Ishikawa (cell line): ENCODE results near the gene ABCD4.

ENCODE experiments used
- CEBPB ChIP-seq: IDR thresholded peaks from 2 replicates; pipeline ENCODE4 v1.6.1; 2012
- CREB1 ChIP-seq: IDR thresholded peaks from 2 replicates; pipeline ENCODE4 v1.6.1; 2012; ENCODE audit warnings: low read depth
- EGR1 ChIP-seq: IDR thresholded peaks from 2 replicates; pipeline ENCODE4 v1.6.1; 2012
- EP300 ChIP-seq: IDR thresholded peaks from 2 replicates; pipeline ENCODE4 v1.6.1; 2012; ENCODE audit warnings: borderline replicate concordance
- FOXM1 ChIP-seq: IDR thresholded peaks from 2 replicates; pipeline ENCODE4 v1.6.1; 2012; ENCODE audit warnings: low read depth, borderline replicate concordance
- MAX ChIP-seq: IDR thresholded peaks from 2 replicates; pipeline ENCODE4 v1.6.1; 2012
- NFIC ChIP-seq: IDR thresholded peaks from 2 replicates; pipeline ENCODE4 v1.6.1; 2012
- RAD21 ChIP-seq: IDR thresholded peaks from 2 replicates; pipeline ENCODE4 v1.6.1; 2012; ENCODE audit warnings: low read depth
- REST ChIP-seq: IDR thresholded peaks from 2 replicates; pipeline ENCODE4 v1.6.1; 2012; ENCODE audit warnings: low read depth, mild to moderate bottlenecking
- TAF1 ChIP-seq: IDR thresholded peaks from 2 replicates; pipeline ENCODE4 v1.6.1; 2012; ENCODE audit warnings: low read depth, mild to moderate bottlenecking
- TCF12 ChIP-seq: IDR thresholded peaks from 2 replicates; pipeline ENCODE4 v1.6.1; 2012; ENCODE audit warnings: low read depth
- TEAD4 ChIP-seq: IDR thresholded peaks from 2 replicates; pipeline ENCODE4 v1.6.1; 2012
- USF1 ChIP-seq: IDR thresholded peaks from 2 replicates; pipeline ENCODE4 v1.6.1; 2012
- YY1 ChIP-seq: IDR thresholded peaks from 2 replicates; pipeline ENCODE4 v1.6.1; 2012; ENCODE audit warnings: low read depth
- ZBTB7A ChIP-seq: IDR thresholded peaks from 2 replicates; pipeline ENCODE4 v1.6.1; 2012; ENCODE audit warnings: low read depth

Gene ABCD4

DNA sequence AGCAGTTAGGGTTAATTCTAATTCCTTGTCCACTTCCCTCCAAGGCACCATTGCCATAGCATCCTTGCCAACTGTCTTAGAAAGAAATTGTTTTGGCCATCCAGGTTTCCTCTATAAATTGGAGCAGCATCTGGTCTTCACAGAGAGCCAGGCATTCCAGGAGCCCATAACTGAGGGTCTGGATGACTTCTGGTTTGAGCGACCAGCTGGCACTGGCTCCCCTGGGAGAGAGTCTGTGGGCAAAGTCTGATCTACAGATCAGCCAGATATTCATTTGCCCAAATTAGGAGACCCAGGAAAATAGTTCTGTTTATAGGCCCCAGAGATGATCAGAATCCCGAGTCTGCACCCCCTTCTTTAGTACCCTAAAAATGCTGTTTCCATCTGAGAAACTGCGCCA, 47.5 kb downstream of the ABCD4 start:
- no peak for TF ChIP-seq FOXM1
- no peak for TF ChIP-seq USF1
- TF ChIP-seq ZBTB7A = no peak
- TF ChIP-seq TEAD4 = no peak
- no peak for TF ChIP-seq CEBPB
- TF ChIP-seq REST = no peak
- no peak for TF ChIP-seq YY1
- no peak for TF ChIP-seq RAD21
- no peak for TF ChIP-seq TCF12
- no peak for TF ChIP-seq CREB1
- no peak for TF ChIP-seq EP300
- TF ChIP-seq NFIC = no peak
- TF ChIP-seq MAX = no peak
- TF ChIP-seq EGR1 = no peak
- TF ChIP-seq TAF1 = no peak

DNA sequence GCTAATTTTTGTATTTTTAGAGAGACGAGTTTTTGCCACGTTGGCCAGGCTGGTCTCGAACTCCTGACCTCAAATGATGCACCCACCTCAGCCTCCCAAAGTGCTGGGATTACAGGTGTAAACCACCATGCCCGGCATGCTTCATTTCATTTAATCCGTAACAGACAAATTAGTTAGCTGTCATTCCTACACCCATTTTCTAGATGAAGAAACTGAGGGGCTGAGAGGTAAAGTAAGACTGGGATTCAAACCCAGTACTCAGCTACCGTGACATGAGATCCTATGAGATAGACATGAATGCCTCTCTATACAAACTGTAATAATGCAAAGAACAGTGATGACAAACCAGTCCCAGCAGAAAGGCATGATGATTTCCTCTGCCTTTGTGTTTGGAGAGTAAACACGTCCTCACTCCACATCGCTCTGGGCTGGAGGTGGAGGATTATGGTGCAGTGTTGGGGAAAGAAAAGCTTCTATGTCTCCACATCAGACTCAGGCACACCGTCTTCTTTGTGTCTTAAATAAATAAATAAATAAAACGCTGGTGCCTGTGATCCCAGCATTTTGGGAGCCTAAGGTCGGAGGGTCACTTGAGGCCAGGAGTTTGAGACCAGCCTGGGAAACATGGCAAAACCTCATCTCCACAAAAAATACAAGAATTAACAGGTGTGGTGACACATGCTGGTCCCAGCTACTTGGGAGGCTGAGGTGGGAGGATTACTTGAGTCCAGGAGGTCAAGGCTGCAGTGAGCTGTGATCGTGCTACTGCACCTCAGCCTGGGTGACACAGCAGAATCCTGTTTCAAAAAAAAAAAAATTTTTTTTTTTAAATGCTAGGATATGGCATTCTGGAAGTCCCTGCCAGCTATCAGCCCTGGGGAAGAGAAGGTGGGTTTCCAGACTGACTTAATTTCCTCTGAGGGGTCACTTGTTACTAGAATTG, 53.0 kb downstream of the ABCD4 start:
- TF ChIP-seq RAD21 (no peak), ZBTB7A (no peak), CREB1 (no peak), USF1 (no peak), FOXM1 (no peak), TAF1 (no peak), NFIC (no peak)

DNA sequence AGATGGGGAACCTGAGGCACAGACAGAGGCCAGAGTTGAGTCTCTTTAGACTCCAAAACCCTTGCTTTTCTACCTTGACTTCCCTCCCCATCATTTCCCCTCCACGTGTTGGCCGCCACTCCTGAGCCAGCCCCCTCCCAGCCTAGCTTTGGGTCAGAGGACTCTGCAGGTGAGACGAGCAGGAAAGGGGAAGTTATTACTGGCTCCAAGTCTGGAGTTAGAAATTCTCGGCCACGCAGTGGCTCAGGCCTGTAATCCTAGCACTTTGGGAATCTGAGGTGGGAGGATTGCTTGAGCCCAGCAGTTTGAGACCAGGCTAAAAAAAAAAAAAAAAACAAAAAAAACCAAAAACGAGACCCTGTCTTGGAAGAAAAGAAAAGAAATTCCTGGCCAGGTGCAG, 54.7 kb downstream of the ABCD4 start:
- TF ChIP-seq NFIC (no peak), MAX (no peak), TAF1 (no peak), USF1 (no peak), YY1 (no peak), CEBPB (no peak), CREB1 (no peak), TCF12 (no peak), ZBTB7A (no peak), EP300 (no peak), REST (no peak), RAD21 (no peak), TEAD4 (no peak), EGR1 (no peak), FOXM1 (no peak)

DNA sequence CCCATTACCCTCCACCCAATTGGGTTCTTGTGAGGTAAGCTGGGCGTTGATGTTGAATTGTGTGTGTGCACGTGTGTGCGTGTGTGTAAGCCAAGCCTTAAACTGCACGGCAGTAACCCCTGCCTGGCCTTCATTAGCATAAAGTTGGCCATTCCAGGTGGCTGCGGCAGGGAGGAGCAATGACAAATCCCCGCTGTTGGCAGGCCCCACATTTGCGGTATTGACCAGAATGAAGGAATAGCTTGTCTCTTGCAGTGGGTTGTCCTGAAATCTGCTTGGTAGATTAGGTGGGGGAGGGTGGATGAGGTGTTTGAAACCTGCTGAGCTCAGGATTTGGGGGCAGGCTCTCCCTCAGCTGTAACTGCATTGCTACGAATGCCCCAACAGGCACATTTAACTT, 56.2 kb downstream of the ABCD4 start:
- TF ChIP-seq RAD21 (no peak), CEBPB (no peak), TAF1 (no peak), CREB1 (no peak), YY1 (no peak), MAX (no peak), FOXM1 (no peak), TEAD4 (no peak), REST (no peak), EGR1 (no peak), NFIC (no peak), ZBTB7A (no peak), EP300 (no peak)
